ENCODE results near the gene CD8B2.

The CD8B2 gene

DNA sequence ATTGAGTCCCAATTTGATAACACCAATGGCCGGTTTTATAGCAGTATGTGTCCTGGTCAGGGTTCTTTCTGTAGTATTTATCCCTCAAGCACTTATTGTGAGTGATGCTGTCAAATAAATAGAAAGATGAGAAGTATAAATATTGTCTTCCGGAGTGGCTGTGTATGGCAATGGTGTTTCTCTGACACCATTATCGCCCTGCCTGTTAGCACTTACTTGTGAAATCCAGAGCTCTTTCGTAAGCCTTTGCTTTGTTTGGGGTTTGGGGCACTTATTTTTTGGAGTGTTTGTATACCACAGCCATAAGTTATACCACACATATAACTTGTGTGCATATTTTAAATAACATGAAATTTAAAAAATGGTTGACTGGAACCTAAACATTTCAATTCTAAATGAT, 29.3 kb downstream of the CD8B2 start:
- H3K36me3 ChIP-seq (ENCODE audit: control insufficient read depth, low read depth, low read length): no peaks in the 10 kb centered on the region
- no peak overlapping the region for H3K4me3 ChIP-seq (ENCODE audit: low read length)
- no peaks in the 10 kb centered on the region for H3K27me3 ChIP-seq (ENCODE audit: control insufficient read depth, insufficient read depth, low read length)
- no peaks in the 10 kb centered on the region for H3K4me1 ChIP-seq (ENCODE audit: control insufficient read depth, low read depth, low read length)
- H3K9ac ChIP-seq (ENCODE audit: low read length): no peak overlapping the region
- H3K27ac ChIP-seq (ENCODE audit: low read length): no peak overlapping the region
- no peaks in the 10 kb centered on the region for H3K9me3 ChIP-seq (ENCODE audit: control insufficient read depth, low read depth, low read length)

DNA sequence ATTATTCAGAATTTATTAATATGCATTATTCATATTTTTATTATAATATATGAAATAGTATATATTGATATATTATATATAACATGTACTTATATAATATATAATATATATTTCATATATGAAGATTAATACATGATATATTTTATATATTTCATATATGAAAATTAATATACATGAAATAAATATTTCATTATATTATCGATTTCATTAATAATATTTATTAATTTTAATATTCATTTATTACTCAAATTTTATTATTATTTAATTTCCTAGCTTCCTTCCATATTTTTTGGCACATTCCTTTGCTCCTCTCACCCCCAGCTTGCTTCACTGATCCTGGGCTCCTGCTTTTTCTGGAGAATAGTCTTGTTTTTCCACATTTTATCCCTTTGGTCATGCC, 29.7 kb downstream of the CD8B2 start:
- H3K36me3 ChIP-seq (ENCODE audit: control insufficient read depth, low read depth, low read length): no peaks in the 10 kb centered on the region
- no peaks in the 10 kb centered on the region for H3K27me3 ChIP-seq (ENCODE audit: control insufficient read depth, insufficient read depth, low read length)
- H3K9me3 ChIP-seq (ENCODE audit: control insufficient read depth, low read depth, low read length): no peaks in the 10 kb centered on the region
- no peak overlapping the region for H3K9ac ChIP-seq (ENCODE audit: low read length)
- H3K4me1 ChIP-seq (ENCODE audit: control insufficient read depth, low read depth, low read length): no peaks in the 10 kb centered on the region
- no peak overlapping the region for H3K4me3 ChIP-seq (ENCODE audit: low read length)
- no peak overlapping the region for H3K27ac ChIP-seq (ENCODE audit: low read length)

DNA sequence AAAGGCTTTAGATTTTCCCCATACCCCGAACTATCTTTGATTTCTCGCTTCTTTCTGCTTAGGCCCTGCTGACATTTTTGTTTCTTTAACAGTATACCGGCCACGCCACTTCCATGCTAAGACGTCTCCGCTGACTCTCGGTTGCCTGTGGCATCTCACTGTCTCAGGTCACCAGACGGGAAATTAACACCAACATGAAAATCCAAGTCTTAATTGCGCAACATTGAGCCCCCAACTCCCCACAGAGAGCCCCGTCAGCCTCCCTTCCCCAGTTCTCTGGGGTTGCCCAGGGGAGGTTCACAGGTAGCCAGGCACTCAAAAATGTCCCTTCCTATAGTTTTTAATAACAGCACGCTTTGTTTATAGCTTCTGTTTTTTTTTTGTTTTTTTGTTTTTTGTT, 30.2 kb downstream of the CD8B2 start:
- Histone ChIP-seq H3K4me3 (ENCODE audit: low read length) (no peak overlapping the region), H3K27ac (ENCODE audit: low read length) (no peak overlapping the region), H3K36me3 (ENCODE audit: control insufficient read depth, low read depth, low read length) (no peaks in the 10 kb centered on the region), H3K27me3 (ENCODE audit: control insufficient read depth, insufficient read depth, low read length) (no peaks in the 10 kb centered on the region), H3K9me3 (ENCODE audit: control insufficient read depth, low read depth, low read length) (no peaks in the 10 kb centered on the region), H3K9ac (ENCODE audit: low read length) (no peak overlapping the region), H3K4me1 (ENCODE audit: control insufficient read depth, low read depth, low read length) (no peaks in the 10 kb centered on the region)

DNA sequence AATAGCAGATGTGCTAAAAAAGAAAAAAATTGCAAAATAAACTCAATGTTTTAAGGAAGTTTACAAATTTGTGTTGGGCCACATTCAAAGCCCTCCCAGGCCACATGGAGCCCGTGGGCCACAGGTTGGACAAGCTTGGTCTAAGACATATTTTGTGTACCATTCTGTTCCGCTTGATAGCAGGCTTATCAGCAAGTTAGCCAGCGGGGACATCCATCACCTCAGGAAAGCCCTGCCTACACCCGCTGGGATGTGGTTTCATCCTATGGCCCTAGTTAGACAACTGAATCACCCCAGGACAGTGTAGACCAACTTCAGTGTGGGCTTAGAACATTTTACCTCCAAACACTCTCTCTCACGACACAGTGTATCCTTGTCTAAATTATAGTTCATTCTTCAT, 32.6 kb downstream of the CD8B2 start:
- Histone ChIP-seq H3K27me3 (ENCODE audit: control insufficient read depth, insufficient read depth, low read length) (no peaks in the 10 kb centered on the region), H3K9ac (ENCODE audit: low read length) (no peak overlapping the region), H3K4me3 (ENCODE audit: low read length) (no peak overlapping the region), H3K36me3 (ENCODE audit: control insufficient read depth, low read depth, low read length) (no peaks in the 10 kb centered on the region), H3K27ac (ENCODE audit: low read length) (no peak overlapping the region), H3K9me3 (ENCODE audit: control insufficient read depth, low read depth, low read length) (no peaks in the 10 kb centered on the region), H3K4me1 (ENCODE audit: control insufficient read depth, low read depth, low read length) (no peaks in the 10 kb centered on the region)

DNA sequence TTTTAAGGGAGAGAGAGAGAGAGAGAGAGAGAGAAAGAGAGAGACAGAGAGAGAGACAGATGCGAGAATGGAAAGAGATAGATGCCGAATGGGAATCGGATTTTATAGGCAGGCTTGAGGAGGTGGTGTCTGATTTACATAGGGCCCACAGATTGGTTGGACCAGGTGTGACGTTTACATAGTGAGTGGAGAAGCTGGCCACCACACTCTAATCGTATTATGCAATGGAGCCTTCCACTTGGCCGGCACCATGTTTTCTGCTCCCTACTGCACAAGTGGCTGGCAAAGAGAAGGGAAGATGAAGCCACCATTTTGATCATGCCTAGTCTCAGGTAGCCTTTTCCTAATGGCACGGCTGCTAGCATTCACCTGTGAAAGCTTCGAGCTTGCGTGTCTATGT, 33.9 kb downstream of the CD8B2 start:
- no peak overlapping the region for H3K27ac ChIP-seq (ENCODE audit: low read length)
- no peaks in the 10 kb centered on the region for H3K9me3 ChIP-seq (ENCODE audit: control insufficient read depth, low read depth, low read length)
- H3K4me1 ChIP-seq (ENCODE audit: control insufficient read depth, low read depth, low read length): no peaks in the 10 kb centered on the region
- H3K36me3 ChIP-seq (ENCODE audit: control insufficient read depth, low read depth, low read length): no peaks in the 10 kb centered on the region
- no peaks in the 10 kb centered on the region for H3K27me3 ChIP-seq (ENCODE audit: control insufficient read depth, insufficient read depth, low read length)
- no peak overlapping the region for H3K4me3 ChIP-seq (ENCODE audit: low read length)
- H3K9ac ChIP-seq (ENCODE audit: low read length): no peak overlapping the region

DNA sequence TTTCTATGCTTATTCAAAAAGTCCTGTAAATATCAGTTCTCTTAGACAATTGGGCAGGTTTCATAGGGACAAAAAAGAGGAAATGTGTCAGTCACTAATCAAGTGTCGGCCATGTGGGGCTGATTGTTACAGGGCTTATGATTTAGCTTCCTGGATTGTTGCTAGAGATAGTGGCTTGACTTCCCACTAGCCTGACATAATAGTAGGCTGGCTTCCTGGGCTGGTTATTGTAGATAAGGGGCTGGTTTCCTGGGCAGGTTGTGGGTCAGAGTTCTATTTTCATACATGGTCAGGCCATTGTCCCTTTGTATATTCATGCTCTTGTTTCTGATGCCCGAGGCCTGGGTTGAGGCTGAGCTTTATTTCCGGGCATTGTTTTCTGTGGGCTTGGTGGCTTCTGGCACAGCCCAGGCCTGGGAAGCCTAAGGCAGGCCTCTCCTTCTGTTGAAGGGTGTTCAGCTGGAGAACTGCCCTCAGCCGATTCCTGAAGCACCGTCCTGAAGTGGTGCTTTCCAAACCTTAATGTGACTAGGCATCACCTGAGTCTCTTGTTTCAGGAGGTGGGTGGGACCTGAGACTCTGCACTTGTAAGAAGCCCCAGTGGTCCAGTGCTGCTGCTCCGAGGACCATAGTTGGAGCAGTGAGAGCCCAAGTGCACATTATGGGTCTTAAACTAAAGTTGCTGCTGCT, 37.0 kb downstream of the CD8B2 start:
- H3K27ac ChIP-seq (ENCODE audit: low read length): no peak overlapping the region
- no peaks in the 10 kb centered on the region for H3K27me3 ChIP-seq (ENCODE audit: control insufficient read depth, insufficient read depth, low read length)
- no peaks in the 10 kb centered on the region for H3K9me3 ChIP-seq (ENCODE audit: control insufficient read depth, low read depth, low read length)
- H3K36me3 ChIP-seq (ENCODE audit: control insufficient read depth, low read depth, low read length): no peaks in the 10 kb centered on the region
- H3K4me1 ChIP-seq (ENCODE audit: control insufficient read depth, low read depth, low read length): no peaks in the 10 kb centered on the region
- H3K9ac ChIP-seq (ENCODE audit: low read length): no peak overlapping the region
- H3K4me3 ChIP-seq (ENCODE audit: low read length): no peak overlapping the region

DNA sequence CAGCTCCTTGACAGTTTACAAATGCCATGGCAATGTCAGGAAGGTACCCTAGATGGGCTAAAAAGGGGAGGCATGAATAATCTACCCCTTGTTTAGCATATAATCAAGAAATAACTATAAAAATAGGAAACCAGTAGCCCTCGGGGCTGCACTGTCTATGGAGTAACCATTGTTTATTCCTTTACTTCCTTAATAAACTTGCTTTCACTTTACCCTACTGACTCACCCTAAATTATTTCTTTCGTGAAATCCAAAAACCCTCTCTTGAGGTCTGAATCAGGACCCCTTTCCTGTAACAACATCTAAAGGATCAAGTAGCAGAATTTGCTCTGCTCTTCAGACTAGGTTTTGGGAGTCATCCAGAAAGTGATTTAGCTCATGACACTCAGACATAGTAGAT, 43.7 kb downstream of the CD8B2 start:
- H3K4me3 ChIP-seq (ENCODE audit: low read length): no peak overlapping the region
- no peaks in the 10 kb centered on the region for H3K9me3 ChIP-seq (ENCODE audit: control insufficient read depth, low read depth, low read length)
- H3K27ac ChIP-seq (ENCODE audit: low read length): no peak overlapping the region
- H3K27me3 ChIP-seq (ENCODE audit: control insufficient read depth, insufficient read depth, low read length): no peaks in the 10 kb centered on the region
- no peak overlapping the region for H3K9ac ChIP-seq (ENCODE audit: low read length)
- H3K4me1 ChIP-seq (ENCODE audit: control insufficient read depth, low read depth, low read length): no peaks in the 10 kb centered on the region
- no peaks in the 10 kb centered on the region for H3K36me3 ChIP-seq (ENCODE audit: control insufficient read depth, low read depth, low read length)

DNA sequence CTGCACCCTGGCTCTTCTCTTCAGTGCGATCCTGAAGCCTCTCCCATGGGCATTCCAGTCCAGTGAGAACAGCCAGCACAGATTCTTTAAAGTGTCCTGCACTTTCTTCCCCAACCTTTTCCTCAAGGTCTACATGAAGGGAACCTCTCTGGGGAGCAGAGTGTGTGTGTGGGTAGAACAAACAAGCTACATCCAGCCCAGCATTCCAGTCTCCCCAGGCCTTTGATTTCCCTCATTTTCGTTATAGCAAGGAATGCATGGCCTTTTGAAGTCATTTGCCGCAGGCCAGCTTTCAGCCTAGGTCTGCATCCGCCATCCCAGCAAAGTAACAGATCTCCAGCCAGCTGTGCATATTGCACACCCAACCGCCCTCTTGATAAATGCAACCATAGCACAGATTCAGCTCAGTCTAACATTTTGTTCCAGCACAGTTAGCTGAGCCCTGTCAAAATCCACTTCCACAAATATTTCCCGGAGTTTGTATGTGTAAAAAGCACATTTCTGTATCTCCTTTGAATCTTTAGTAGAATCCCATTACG, 44.6 kb downstream of the CD8B2 start:
- Histone ChIP-seq H3K27me3 (ENCODE audit: control insufficient read depth, insufficient read depth, low read length) (no peaks in the 10 kb centered on the region), H3K4me3 (ENCODE audit: low read length) (no peak overlapping the region), H3K9me3 (ENCODE audit: control insufficient read depth, low read depth, low read length) (no peaks in the 10 kb centered on the region), H3K36me3 (ENCODE audit: control insufficient read depth, low read depth, low read length) (no peaks in the 10 kb centered on the region), H3K4me1 (ENCODE audit: control insufficient read depth, low read depth, low read length) (no peaks in the 10 kb centered on the region), H3K27ac (ENCODE audit: low read length) (no peak overlapping the region), H3K9ac (ENCODE audit: low read length) (no peak overlapping the region)

DNA sequence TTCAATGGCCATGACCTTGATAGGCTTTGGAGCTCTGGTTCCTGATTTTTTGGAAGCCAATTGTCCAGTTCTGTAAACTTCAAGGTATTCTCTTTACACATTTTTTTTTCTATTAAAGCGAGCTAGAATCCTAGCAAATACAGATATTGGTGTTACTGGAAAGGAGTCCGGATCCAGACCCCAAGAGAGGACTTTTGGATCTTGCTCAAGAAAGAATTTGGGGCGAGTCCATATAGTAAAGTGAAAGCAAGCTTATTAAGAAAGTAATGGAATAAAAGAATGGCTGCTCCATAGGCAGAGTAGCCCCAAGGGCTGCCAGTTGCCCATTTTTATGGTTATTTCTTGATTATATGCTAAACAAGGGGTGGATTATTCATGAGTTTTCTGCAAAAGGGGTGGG, 45.1 kb downstream of the CD8B2 start:
- H3K27me3 ChIP-seq (ENCODE audit: control insufficient read depth, insufficient read depth, low read length): no peaks in the 10 kb centered on the region
- no peak overlapping the region for H3K9ac ChIP-seq (ENCODE audit: low read length)
- no peaks in the 10 kb centered on the region for H3K4me1 ChIP-seq (ENCODE audit: control insufficient read depth, low read depth, low read length)
- H3K4me3 ChIP-seq (ENCODE audit: low read length): no peak overlapping the region
- H3K9me3 ChIP-seq (ENCODE audit: control insufficient read depth, low read depth, low read length): no peaks in the 10 kb centered on the region
- no peak overlapping the region for H3K27ac ChIP-seq (ENCODE audit: low read length)
- no peaks in the 10 kb centered on the region for H3K36me3 ChIP-seq (ENCODE audit: control insufficient read depth, low read depth, low read length)

DNA sequence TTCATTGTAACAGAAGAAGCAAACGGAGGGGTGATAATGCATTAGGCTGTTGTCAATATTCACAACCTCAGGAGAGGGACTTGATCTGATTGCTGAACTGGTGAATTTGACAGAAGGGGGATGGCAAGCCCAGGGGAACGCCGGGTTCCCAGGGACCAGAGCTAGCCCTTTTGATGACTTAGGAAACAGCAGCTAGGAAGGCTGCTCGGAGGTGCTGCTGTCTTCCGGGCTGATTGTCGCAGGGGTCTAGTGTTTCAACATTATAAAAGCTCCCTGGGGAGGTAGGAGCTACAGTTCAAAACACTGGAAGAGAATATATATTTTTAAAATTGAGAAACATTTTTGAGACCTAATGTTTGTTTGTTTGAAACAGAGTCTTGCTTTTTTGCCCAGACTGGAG, 47.3 kb downstream of the CD8B2 start:
- no peak overlapping the region for H3K9ac ChIP-seq (ENCODE audit: low read length)
- no peaks in the 10 kb centered on the region for H3K9me3 ChIP-seq (ENCODE audit: control insufficient read depth, low read depth, low read length)
- no peak overlapping the region for H3K4me3 ChIP-seq (ENCODE audit: low read length)
- no peaks in the 10 kb centered on the region for H3K27me3 ChIP-seq (ENCODE audit: control insufficient read depth, insufficient read depth, low read length)
- H3K36me3 ChIP-seq (ENCODE audit: control insufficient read depth, low read depth, low read length): no peaks in the 10 kb centered on the region
- H3K4me1 ChIP-seq (ENCODE audit: control insufficient read depth, low read depth, low read length): no peaks in the 10 kb centered on the region
- H3K27ac ChIP-seq (ENCODE audit: low read length): no peak overlapping the region

DNA sequence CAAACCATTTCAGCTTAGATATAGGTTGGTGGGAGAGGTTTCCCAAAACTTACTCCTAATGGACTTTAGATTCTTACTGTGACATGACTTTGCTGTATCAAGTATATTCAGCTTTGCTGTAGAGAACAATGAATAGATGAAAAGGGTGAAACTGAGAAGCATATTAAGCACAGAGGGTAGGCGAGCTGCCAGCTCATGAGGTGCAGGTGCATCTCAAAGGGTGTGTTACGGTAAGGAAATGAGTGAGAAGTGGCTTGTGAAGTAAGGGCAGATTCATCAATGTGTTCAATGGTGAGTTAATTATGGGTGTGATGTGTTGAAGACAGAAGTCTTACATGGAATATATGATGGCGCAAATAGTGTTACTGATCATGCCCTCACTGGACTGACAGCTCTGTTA, 49.3 kb downstream of the CD8B2 start:
- Histone ChIP-seq H3K9ac (ENCODE audit: low read length) (no peak overlapping the region), H3K4me1 (ENCODE audit: control insufficient read depth, low read depth, low read length) (no peaks in the 10 kb centered on the region), H3K27me3 (ENCODE audit: control insufficient read depth, insufficient read depth, low read length) (no peaks in the 10 kb centered on the region), H3K36me3 (ENCODE audit: control insufficient read depth, low read depth, low read length) (no peaks in the 10 kb centered on the region), H3K27ac (ENCODE audit: low read length) (no peak overlapping the region), H3K4me3 (ENCODE audit: low read length) (no peak overlapping the region), H3K9me3 (ENCODE audit: control insufficient read depth, low read depth, low read length) (no peaks in the 10 kb centered on the region)

DNA sequence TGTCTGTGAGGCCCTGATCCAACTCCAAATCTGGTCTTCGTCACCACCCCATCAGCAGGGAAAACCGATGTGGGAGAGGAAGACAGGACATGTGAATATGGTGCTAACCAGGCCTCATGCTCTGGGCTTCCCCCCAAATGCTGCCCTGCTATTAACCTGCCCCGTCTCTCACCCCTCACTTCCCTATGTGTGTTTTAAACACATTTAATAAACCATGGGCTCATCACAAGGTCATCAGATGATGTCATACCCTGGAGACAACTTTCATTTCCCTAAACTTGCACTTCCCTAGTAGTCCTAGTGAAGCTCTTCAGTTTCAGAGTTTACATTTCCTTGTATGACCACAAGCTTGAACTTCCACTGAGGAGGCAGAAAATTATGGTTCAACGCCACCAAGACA, 49.9 kb downstream of the CD8B2 start:
- Histone ChIP-seq H3K4me1 (ENCODE audit: control insufficient read depth, low read depth, low read length) (no peaks in the 10 kb centered on the region), H3K9me3 (ENCODE audit: control insufficient read depth, low read depth, low read length) (no peaks in the 10 kb centered on the region), H3K27ac (ENCODE audit: low read length) (no peak overlapping the region), H3K4me3 (ENCODE audit: low read length) (no peak overlapping the region), H3K9ac (ENCODE audit: low read length) (no peak overlapping the region), H3K36me3 (ENCODE audit: control insufficient read depth, low read depth, low read length) (no peaks in the 10 kb centered on the region), H3K27me3 (ENCODE audit: control insufficient read depth, insufficient read depth, low read length) (no peaks in the 10 kb centered on the region)

Measured in iPS-18a (cell line).